Measurements from ENCODE around the gene FGF2.

The FGF2 gene

GRCh38 chr4:122819708-122820449, 6.8 kb upstream of the FGF2 start:
- DNase-seq (ENCODE audit: extremely low read depth, insufficient read length), result no peak
- Histone ChIP-seq H3K4me3 (replicated peaks; ENCODE audit: low read depth, low read length) (no peak overlapping the region), H3K27me3 (replicated peaks; ENCODE audit: control insufficient read depth, insufficient read depth, low read length) (no peaks in the 10 kb centered on the region), H3K36me3 (ENCODE audit: control insufficient read depth, insufficient read depth, low read length) (no peaks in the 10 kb centered on the region)
- no peak for TF ChIP-seq CTCF (IDR thresholded peaks at IDR 0.05; ENCODE audit: insufficient read depth, low read length, poor library complexity, severe bottlenecking)

GRCh38 chr4:122821092-122821491, 5.5 kb upstream of the FGF2 start:
- TF ChIP-seq CTCF (IDR thresholded peaks at IDR 0.05; ENCODE audit: insufficient read depth, low read length, poor library complexity, severe bottlenecking), result no peak
- no peaks in the 10 kb centered on the region for H3K27me3 ChIP-seq (replicated peaks; ENCODE audit: control insufficient read depth, insufficient read depth, low read length)
- no peak for DNase-seq (ENCODE audit: extremely low read depth, insufficient read length)
- no peak overlapping the region for H3K4me3 ChIP-seq (replicated peaks; ENCODE audit: low read depth, low read length)
- H3K36me3 ChIP-seq (ENCODE audit: control insufficient read depth, insufficient read depth, low read length), result no peaks in the 10 kb centered on the region

GRCh38 chr4:122822466-122822865, 4.2 kb upstream of the FGF2 start:
- H3K36me3 ChIP-seq (ENCODE audit: control insufficient read depth, insufficient read depth, low read length), result no peaks in the 10 kb centered on the region
- no peaks in the 10 kb centered on the region for H3K27me3 ChIP-seq (replicated peaks; ENCODE audit: control insufficient read depth, insufficient read depth, low read length)
- TF ChIP-seq CTCF (IDR thresholded peaks at IDR 0.05; ENCODE audit: insufficient read depth, low read length, poor library complexity, severe bottlenecking), result no peak
- H3K4me3 ChIP-seq (replicated peaks; ENCODE audit: low read depth, low read length), result no peak overlapping the region
- DNase-seq (ENCODE audit: extremely low read depth, insufficient read length), result no peak

- Histone ChIP-seq H3K4me3 (replicated peaks; ENCODE audit: low read depth, low read length) (no peak overlapping the region), H3K27me3 (replicated peaks; ENCODE audit: control insufficient read depth, insufficient read depth, low read length) (no peaks in the 10 kb centered on the region), H3K36me3 (ENCODE audit: control insufficient read depth, insufficient read depth, low read length) (no peaks in the 10 kb centered on the region)
- no peak for TF ChIP-seq CTCF (IDR thresholded peaks at IDR 0.05; ENCODE audit: insufficient read depth, low read length, poor library complexity, severe bottlenecking)
- DNase-seq (ENCODE audit: extremely low read depth, insufficient read length), result no peak
Measured at GRCh38 chr4:122823476-122823875, 3.2 kb upstream of the FGF2 start.

GRCh38 chr4:122824616-122825015, 2.0 kb upstream of the FGF2 start:
- TF ChIP-seq CTCF (IDR thresholded peaks at IDR 0.05; ENCODE audit: insufficient read depth, low read length, poor library complexity, severe bottlenecking), result no peak
- no peak for DNase-seq (ENCODE audit: extremely low read depth, insufficient read length)
- Histone ChIP-seq H3K36me3 (ENCODE audit: control insufficient read depth, insufficient read depth, low read length) (no peaks in the 10 kb centered on the region), H3K27me3 (replicated peaks; ENCODE audit: control insufficient read depth, insufficient read depth, low read length) (no peaks in the 10 kb centered on the region), H3K4me3 (replicated peaks; ENCODE audit: low read depth, low read length) (no peak overlapping the region)

Measured in GM06990 (cell line).